SH-SY5Y (cell line): ENCODE data around the gene RRM1.

Experiments
- GATA2 ChIP-seq: IDR thresholded peaks from 2 replicates; pipeline ENCODE4 v1.6.1; 2011; ENCODE audit warnings: mild to moderate bottlenecking, low read depth, low read length
- GATA3 ChIP-seq: IDR thresholded peaks from 2 replicates; pipeline ENCODE4 v1.6.1; 2011; ENCODE audit warnings: low read depth, mild to moderate bottlenecking, low read length, moderate library complexity

Gene RRM1

GRCh38 chr11:4094348-4095291 lies at the start of gene RRM1:
RRM1 (plus strand) TSS chr11:4094799; CDS start chr11:4095013, 214 bp downstream.
- TF ChIP-seq GATA3 (no peak), GATA2 (no peak; the same call in 1 of the 2 replicates)

DNA sequence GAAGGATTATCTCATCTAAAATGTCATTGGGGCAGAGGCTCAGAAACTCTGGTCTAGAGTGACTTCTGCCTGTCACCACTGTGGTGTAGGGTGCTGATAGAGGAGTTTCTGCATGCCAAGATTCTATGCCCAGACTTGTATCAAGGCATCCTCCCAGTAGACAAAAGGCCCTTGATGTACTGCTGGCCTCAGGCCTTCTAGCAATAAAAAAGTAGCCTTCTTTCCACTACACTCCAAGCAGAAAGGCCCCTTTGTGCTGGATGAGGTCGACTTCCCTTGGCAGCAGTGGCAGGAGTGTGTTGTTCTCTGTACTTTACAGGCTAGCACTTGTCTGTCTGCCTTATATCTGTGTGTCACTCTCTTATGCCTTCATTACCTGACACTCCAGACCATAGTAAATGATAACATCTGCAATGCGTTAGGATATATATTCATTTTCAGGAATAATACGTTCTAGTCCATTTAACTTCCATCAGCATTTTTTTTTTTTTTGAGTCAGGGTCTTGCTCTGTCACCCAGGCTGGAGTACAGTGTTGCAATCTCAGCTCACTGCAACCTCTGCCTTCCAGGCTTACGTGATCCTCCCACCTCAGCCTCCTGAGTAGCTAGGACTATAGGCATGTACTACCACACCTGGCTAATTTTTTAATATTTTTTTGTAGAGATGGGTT lies 49.5 kb upstream of the RRM1 start:
- TF ChIP-seq GATA2 (no peak), GATA3 (no peak)

GRCh38 chr11:4048340-4048739 lies 46.3 kb upstream of the RRM1 start:
- TF ChIP-seq GATA2 (no peak), GATA3 (no peak)

DNA sequence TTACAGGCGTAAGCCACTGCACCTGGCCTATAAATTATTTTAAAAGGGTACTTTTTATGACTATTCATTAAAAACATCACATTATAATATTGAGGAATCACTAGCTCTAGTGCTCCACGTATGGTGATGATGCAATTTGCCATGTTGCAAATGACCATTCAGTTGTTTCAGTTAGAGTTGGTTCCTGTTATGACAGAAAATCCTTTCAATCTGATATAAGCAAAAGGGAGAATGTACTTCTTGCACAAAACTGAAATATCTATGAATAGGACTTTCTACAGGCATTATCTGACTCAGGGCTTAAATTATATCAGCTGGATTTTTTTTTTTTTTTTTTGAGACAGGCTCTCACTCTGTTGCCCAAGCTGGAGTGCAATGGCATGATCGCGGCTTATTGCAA lies 45.6 kb upstream of the RRM1 start:
- no peak for TF ChIP-seq GATA3
- no peak for TF ChIP-seq GATA2

- no peak for TF ChIP-seq GATA2
Measured at GRCh38 chr11:4050138-4050537, 44.5 kb upstream of the RRM1 start.

DNA sequence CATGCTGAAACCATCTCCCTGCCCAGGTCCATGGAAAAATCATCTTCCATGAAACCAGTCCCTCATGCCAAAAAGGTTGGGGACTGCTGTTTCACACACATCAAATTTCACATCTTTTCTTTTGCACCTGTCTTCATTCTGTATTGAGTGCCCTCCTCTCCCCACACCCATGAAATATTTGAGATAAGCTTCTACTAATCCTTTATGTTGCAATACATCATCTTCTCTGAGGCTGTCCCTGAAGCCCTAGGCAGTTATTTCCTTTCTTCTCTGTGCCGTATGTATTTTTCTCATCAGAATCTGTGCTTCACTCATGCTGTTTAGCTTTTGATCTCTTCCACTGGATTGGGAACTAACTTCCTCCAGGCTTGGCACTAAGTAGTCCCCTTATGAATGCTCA lies 40.0 kb upstream of the RRM1 start:
- TF ChIP-seq GATA3 (no peak), GATA2 (no peak)

DNA sequence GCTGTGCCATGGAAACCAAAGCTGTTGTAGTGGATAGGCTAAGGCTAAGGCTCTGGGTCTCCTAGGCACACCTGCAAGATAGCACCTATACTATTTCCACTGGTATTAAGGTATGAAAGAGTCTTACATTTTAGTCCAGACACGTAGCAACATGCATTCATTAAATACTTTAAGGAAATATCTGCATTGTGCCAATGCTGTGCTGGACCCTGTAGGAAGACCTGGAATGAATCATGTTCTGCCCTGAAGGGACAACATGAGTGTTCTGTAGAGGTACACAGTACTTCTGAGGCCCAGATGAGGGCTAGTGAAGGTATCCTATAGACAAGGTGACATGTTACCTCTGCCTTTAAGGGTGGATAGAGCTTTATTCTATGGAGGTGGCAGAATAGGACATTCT lies 35.2 kb upstream of the RRM1 start:
- no peak for TF ChIP-seq GATA2
- no peak for TF ChIP-seq GATA3

DNA sequence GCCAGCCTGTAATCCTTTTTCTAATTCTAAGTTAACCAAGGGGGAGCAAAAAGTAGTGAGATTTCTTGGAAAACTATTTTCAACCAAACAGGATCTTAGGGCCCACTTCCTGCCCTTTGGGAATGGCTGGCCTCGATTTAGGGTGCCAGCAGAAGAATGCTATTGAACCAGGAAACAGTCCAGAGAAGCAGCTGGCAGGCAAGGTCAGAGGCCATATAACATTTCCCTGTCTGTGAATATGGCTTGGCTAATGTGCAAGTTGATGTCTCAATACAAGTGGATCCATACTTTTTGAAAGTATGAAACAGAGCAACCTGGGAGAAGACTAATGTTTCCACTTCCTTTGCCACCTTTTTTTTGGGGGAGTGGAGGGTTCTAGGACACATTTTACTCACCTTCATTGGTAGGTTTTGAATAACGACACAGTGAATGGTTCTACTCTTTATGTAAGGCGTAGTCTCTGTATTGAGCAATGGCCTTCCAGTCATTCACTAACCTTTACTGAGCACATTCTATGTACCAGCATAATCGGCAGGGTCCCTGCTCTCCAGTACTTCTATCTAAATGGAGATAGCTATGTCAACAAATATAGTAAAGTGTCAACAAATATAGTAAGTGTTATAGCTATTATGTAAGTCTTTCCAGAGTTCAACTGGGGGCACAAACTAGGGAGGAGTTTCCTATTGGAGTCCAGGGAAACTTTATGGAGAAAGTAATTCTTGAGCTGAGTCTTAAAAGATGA lies 34.2 kb upstream of the RRM1 start:
- TF ChIP-seq GATA2 = no peak
- no peak for TF ChIP-seq GATA3

- TF ChIP-seq GATA3 = no peak
- TF ChIP-seq GATA2 = no peak
Measured at GRCh38 chr11:4061700-4062099, 32.9 kb upstream of the RRM1 start.

DNA sequence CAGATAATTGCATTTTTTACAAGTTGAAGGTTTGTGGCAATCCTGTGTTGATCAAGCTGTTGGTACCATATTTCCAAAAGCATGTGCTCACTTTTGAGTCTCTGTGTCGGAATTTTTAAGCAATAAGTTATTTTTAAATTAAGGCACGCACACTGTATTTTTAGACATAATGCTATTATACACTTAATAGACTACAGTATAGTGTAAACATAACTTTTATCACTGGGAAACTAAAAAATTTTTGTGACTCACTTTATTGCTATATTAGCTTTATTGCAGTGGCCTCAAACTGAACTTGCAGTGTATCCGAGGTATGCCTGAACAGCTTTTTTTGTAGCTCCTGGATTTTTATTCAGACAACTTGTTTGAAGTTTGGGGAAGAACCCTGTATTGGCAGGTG lies 31.3 kb upstream of the RRM1 start:
- TF ChIP-seq GATA3 (no peak), GATA2 (no peak)

DNA sequence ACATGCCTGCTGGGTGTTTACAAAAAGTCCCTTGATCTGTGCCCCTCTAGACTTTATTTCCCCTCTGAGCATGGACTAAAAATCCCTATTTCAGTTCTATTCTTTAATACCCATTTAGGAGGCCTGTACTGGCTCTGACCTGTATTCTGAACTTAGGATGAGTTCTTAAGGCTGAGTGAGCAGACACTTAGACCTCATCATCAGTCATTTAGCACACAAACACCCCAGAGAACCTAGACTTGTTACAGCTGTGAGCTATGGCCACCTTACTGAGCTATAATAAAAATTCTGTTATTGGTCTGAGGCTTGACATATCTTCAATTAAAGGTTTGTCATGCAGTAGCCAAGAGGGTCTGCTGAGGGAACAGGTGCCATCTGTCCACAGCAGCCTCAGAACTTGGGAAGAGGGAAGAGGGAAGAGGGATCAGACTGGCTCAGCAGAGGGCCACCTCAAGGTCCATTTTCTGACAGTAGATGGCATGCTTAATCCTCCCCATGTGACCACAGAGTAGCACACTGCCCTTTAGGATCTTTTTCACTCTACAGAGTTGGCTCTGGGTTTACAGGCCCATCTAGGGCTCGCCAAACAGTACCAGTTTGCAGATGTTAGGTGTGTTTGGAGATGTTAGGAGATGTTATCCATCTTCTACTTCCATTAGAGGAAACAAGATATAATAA lies 30.2 kb upstream of the RRM1 start:
- TF ChIP-seq GATA2 (no peak), GATA3 (no peak)

DNA sequence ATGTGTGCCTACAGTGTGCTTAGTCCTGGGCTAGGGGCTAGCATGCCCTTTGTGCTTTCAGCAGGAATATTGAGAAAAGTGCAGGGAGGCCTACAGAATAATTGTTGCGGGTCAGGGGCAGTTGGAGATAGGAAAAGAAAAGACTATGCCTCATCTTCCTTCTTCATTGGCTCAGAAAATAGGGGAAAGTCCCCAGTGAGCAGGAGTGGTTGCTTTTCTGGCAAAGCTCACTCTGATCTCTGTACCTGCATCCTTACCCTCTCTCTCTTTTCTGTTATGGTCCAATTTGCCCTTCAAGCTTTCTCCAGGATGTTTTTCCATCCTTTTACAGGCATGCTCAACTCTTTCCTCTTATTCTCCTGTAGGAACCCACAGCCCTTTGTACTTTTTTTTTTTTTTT lies 29.5 kb upstream of the RRM1 start:
- TF ChIP-seq GATA2 (no peak), GATA3 (no peak)

DNA sequence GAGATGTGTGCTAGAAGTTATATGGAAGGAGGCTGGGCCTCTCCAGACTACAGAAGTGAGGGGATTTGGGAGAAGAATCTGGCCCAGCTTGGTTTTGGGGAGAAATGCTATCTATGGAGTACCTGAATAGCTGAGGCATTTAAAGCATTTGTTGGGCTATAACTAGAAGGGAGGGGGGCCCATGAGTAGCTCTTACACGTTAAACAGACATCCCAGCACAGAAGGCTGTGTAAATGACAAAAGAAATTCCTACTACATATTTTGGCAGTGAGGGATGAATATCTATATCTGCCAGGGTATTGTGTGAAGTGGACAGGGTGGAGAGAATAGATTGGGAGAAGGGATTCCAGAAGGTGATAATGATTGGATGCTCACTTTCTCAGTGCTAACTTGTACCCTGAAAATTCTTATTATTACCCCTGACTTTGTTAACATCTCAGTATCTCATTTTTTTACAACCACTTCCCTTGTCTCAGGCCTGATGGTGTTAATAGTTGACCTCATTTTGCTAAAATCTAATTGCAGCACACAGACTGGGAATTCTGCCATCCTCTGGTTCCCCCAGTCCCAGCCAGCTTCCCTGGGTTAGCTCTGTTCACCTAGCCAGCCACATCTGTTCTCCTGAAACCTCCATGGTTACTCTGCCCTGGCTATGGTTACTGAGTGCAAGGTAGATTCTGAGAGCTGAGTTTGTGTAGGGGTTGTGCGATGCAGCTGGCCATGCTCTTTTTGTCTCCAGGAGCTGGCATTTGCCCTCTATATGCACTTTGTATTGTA lies 28.8 kb upstream of the RRM1 start:
- TF ChIP-seq GATA3 (no peak), GATA2 (no peak)

GRCh38 chr11:4066910-4067309 lies 27.7 kb upstream of the RRM1 start:
- TF ChIP-seq GATA3 (no peak), GATA2 (no peak)
